Left hindlimb (tissue), 1 donor: ENCODE results near the gene GSDMA.
A peak's percentile ranks its signal among the peaks of the same experiment; 100 is the strongest.
"Not testable (repeated sequence)": the region's sequence is repeated elsewhere in the genome, so short reads cannot be mapped to it uniquely, and the experiment has no call there.

Experiments used
- DNase-seq: peaks from one replicate; pipeline ENCODE4 v3.0.0-alpha.2; 2018

Gene GSDMA

DNA sequence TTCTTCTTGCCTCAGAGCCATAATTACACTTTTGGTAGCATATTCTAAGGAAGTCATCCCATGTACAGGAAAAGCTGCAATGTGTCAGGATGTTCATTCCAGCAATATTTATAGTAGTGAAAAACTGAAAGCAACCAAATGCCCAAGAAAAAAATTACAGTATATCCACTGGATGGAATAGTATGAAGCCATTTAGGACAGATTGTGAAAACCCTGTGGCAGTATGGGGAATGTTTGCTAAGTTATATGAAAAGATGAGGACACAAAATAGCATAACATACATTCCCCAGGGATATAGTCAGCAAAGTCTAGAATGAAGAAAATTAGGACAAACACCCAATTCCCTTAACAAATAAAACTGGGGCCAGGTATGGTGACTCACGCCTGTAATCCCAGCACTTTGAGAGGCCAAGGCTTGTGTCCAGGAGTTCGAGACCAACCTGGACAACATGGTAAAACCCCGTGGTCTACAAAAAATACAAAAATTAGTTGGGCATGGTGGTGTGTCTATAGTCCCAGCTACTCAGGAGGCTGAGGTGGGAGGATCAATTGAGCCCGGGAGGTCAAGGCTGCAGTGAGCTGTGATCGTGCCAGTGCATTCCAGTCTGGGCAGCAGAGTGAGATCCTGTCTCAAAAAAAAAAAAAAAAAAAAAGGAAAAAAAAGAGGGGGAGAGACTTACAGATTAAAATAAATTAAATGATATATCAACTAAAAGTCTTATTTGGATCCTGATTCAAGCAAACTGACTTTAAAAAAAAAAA, 33.0 kb upstream of the GSDMA start:
- no peak for DNase-seq

DNA sequence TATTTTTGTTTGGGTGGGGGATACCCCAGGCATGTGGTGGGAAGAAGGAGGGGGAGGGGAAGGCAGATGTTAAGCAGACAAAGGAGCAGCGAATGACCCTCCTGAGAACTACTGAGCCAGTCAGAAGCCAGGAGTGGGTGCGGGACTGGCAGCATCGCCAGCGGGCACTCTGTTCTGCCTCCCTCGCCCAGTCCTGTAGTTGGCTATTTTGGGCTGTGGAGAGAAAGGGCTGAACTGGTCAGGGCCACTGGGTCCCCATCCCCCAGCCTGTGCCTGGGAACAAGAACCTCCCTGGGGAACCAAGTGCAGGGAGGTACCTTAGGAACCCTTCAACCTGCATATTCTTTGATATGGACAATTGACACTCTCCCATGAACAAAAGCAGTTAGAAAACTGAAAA, 28.9 kb upstream of the GSDMA start:
- no peak for DNase-seq

DNA sequence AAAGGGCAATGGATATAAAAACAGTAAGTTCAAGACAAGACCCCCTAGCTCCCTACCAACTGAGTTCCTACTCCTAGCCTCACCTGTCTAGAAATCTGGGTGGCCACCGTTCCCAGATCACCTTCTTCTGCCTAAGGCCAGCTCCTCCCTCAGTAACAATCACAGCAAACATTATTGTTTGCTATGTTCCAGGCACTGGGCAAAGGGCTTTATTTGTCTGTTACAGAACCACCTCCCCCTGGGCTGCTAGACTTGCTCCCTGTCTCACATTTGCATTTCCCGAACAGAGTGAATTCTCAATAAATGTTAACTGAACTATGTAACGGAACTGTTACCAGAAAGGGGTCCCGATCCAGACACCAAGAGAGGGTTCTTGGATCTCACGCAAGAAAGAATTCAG, 28.5 kb upstream of the GSDMA start:
- DNase-seq: no peak

DNA sequence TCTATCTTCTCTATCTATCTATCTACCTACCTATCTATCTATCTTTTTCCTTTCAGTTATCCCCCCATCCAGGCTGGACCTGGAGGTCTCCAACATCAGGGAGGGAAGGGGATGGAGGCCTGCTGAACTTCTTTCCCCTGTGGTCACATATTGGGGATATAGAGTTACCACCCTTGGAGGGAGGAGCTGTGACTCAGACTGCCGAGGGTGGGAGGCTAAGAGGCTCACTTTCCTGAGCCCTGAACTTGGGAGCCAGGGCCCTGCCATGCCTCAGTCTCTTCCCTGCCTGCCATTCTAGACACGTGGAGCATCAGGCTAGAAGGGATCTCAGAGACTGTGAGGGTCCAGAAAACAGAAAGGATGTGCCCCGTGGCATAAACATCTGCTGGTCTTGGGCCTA, 26.9 kb upstream of the GSDMA start:
- DNase-seq: no peak

DNA sequence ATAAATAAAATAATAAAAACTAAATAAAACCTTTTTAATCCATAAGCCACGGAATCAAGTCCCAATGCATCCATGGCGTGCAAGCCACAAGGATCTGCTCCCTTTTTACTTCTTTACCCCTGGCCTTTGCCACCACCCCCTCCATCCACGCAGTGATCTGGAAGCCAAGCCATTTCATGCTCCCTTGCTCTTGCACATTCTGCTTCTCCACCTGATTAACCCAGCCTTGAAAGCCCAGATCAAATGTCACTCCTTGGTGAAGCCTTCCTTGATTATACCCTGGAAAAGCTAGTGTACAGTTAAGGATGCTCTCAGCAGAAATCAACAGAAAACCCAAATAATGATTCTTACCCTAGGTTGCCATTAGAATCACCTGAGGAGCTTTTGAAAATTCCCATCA, 25.4 kb upstream of the GSDMA start:
- no peak for DNase-seq

DNA sequence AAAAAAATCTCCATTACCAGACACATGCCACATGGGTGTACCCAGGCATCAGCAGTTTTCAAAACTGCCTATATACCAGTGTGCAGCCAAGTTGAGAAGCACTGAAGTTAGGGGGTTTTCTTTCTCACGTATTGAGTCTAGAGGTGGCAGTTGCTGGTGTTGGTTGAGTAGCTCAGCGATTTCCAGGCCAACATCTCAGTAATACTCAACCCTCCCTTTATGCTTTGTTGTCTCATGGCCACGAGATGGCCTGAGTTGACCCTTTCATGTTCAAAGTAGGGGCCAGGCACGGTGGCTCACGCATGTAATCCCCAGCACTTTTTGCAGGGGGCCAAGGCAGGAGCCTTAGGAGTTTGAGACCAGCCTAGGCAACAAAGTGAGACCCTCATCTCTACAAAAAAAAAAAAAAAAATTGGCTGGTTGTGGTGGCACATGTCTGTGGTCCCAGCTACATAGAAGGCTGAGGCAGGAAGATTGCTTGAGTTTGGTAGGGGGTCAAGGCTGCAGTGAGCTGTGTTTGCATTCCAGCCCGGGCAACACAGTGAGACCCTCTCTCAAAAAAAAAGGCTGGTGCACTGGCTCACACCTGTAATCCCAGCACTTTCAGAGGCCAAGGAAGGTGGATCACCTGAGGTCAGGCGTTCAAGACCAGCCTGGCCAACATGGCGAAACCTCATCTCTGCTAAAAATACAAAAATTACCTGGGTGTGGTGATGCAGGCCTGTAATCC, 24.5 kb upstream of the GSDMA start:
- DNase-seq: no peak

DNA sequence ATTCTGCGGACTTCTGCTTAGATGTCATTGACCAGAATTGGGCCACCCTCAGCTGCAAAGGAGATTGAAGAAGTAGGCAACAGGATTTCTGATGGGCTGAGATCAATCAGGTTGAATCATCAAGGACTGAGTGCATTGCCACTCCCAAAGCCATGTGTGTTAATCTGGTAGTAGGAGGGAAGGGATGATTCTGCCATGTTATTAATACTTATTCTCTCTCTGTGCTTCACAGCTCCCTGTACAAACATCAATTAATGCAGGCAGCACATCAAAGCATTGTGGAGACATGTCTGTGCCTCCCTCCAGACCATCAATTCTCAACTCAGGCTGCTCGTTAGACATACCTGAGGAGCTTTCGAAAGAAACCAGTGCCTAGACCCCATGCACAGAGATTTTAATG, 23.7 kb upstream of the GSDMA start:
- no peak for DNase-seq

DNA sequence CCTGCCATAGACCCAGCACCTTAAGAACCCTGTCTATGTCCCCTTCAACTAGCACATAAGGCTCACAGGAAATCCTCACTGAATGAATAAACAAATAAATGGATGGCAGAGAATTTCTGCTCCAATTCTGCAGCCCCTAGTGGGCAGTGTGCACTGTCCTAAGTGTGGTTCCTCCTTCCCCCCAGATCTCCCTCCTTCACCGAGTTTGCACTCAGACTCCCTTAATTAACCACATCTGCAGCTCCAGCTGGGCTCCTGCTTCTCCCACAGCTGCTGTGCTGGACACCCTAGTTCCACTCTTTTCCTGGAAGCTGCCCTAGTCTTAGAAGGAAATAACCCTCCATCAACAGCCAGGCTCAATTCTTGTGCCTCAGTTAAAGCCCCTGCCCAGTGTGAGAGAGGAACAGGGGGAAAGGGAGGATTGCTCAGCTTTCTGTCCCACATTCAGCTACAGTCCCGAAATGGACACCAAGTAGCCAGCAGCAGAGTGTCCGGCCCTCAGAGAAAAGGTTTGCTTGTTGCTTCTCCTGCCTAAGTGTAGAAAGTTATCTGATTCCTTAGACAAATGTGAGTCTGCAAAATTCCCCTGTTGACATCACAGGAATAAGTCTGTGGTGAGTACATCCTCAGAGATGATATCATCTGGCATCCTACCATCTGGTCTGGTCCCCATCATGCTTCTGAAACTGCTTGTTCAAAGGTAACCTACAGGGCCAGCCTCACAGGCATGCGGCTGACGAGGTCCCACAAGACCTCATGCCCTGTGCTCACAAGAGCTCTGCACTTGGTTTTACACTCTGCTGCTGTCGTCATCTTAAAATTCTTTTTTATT, 23.0 kb upstream of the GSDMA start:
- peak; percentile 56 for DNase-seq

DNA sequence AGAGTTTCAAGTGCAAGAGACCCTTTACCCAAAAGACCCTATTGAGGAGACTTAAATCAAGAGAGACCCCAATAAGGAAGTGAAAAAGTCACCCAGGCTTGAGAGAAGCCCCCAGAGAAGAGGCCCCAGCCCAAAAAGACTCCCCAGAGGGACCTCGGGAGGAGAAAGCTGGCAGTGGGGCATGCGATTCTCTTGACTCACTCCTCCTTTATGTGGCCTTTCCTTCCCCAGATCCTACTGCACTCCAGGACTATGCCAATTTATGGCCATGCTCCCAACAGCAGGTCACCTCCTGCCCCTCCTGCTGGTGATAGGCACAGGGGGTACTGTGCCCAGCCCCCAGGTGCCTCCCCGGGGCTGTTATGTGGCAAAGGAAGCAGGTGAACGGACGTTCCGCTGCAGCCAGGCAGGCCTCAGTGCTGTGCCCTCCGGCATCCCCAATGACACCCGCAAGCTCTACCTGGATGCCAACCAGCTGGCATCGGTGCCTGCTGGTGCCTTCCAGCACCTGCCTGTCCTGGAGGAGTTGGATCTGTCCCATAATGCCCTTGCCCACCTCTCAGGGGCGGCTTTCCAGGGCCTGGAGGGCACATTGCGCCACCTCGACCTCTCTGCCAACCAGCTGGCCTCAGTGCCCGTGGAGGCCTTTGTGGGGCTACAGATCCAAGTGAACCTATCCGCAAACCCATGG, 19.0 kb upstream of the GSDMA start:
- DNase-seq: no peak

DNA sequence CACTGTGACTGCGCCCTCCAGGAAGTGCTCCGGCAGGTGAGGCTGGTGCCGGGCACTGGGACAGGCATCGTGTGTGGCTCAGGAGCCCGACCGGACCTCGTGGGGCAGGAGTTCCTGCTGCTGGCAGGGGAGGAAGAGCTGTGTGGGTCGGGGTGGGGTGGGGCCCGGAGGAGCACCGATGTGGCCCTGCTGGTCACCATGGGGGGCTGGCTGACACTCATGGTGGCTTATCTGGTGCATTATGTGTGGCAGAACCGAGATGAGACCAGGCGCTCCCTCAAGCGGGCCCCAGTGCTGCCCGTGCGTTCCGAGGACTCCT, 18.5 kb upstream of the GSDMA start:
- no peak for DNase-seq

DNA sequence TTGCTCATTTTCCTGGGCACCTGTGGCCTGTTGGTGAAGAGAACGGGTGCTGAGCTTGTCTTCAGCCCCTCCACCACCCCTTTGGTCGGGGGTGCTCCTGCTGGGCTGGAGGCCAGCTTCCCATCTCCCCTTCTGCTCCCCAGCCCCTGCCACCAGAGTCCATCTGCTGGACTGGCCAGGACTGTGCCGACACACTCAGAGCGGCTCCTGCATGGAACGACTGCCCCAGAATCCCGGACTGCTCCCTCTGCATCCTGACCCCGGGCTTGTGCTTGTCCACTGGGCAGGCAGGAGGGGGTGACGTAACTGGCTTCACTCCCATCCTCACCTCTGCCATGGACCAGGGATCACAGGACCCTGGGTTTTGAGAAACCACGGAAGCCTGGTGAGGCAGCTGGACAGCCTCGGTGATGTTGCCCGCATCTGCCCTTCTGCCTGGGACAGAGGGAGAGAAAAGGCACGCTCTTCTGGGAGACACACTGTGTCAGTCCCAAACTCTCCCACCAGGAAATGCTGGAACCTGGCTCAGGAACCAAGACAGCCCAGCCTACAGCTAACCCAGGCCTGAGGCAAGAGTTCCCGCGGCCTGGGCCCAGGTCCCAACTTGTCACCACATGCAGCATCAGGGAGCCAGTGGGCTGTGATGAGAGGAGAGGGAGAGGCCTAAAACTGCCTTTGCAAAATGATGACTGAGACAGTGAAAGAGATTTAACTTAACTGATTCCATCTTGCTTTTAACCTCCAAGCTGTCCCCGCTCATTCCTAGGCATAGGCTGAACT, 16.1 kb upstream of the GSDMA start:
- DNase-seq: no peak

DNA sequence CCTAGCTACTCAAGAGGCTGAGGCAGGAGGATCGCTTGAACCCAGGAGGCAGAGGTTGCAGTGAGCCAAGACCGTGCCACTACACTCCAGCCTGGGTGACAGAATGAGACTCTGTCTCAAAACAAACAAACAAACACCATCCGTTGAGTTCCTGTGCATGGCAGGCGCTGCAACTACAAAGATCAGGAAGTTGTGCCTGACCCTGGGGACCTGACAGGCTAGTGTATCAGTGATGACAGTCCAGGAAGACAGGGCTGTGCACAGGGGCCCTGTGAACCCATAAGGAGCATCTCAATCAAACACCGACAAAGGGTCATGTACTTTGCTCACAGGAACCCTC, 14.3 kb upstream of the GSDMA start:
- DNase-seq: not testable (repeated sequence)

DNA sequence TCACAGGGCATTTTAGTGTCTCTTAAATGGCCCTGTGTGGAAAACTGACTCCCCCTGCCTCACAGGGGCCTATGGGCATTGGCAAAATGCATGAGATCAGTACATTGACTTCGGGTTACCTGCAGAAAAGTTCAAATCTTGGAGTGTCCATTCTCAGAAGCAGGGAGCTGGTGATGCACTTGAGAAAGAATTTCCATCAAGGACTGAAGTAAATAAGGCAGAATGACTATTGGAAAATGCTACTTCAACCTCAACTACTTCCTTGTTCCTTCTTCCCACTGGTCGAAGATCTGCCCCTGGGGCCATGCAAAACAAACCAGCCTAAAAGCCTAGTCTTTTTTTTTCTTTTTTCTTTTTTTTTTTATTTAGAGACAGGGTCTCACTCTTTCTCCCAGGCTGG, 13.8 kb upstream of the GSDMA start:
- DNase-seq: no peak

DNA sequence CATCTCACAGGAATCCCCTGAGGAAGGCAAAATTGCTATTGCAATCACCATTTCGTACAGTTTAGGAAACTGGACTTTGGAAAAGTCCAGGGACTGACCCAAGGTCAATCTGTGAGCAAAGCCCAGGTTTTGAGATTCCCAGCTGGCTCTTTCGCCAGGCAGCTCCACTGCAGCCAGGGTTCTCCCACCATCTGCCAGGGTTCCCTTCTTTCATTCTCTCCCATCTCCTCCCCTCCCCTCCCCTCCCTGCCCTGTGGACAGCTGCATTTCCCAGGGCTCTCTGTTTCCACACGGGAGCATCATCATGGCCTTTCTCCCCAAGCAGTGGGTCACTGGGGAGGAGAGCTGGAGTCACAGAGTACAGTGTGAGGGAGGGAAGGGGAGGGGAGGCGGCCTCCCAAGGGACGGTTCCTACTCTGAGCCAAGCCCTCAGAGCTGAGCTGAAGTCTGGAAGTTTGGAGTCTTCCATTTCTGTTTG, 11.9 kb upstream of the GSDMA start:
- no peak for DNase-seq

DNA sequence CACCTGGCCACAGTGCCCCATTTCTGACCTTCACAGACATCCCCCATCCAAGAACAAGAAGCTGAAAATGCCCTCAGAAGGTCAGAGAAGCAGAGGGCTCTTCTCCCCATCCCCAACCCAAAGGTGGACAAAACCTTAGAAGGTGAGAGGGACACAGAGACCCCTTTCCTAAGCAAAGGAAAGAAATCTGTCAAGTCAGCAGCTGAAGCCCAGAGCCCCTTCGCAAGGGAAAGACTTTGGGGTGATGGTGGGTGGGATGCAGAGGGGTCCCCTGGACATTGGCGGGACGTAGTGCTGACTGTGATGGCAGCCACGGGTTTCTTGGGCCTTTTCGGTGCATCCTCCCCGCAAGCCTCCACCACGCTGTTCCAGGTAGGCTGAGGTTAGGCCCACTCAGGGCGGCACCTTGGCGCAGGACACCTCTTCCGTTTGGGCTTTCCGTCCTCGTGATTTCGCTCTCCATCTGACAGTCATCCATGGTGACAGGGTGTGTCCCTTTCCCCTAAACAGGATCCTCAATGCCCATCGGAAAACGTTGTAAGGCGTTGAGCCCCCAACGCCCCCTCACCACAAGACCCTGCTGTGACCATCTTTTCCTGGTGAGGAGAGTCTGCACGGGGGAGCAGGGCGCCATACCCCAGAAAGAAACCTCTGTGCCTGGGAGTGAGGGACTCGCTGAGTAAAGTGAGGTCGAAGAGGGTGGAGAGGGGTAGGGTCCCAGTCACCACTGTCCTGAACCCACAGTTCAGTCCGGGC, 10.7 kb upstream of the GSDMA start:
- DNase-seq: no peak

DNA sequence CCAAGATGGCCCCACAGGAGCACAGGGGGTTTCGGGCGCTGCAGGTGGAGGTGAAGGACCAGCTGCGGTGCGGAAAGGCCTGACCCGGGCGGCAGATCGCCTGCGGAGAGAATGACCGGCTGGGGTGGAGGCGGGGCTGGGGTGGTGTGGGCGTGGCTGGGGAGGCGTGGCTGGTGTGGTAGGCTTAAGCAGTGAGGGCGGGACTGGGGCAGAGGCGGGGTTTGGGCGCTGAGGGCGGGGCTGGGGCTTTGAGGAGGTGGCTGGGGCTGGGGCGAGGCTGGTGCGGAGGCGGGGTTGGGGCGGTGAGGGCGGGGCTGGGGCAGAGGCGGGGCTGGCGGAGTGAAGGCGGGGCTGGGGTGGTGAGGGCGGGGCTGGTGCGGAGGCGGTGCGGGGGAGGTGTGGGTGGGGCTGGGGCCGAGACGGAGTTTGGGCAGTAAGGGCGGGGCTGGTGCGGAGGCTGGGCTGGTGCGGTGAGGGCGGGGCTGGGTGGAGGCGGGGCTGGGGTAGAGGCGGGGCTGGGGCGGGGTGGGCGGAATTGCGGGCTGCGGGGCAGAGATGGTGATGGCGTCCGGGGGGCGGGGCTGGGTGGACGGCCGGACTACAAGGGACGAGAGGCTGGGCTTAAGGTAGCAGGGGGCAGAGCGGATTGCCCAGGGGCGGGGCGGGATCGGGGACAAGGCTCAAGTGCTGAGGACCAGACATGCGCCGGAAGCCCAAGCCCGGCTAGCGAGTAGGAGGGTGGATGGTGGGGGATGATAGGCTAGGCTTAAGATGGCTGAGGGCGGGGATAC, 9.9 kb upstream of the GSDMA start:
- peak; percentile 98 for DNase-seq

DNA sequence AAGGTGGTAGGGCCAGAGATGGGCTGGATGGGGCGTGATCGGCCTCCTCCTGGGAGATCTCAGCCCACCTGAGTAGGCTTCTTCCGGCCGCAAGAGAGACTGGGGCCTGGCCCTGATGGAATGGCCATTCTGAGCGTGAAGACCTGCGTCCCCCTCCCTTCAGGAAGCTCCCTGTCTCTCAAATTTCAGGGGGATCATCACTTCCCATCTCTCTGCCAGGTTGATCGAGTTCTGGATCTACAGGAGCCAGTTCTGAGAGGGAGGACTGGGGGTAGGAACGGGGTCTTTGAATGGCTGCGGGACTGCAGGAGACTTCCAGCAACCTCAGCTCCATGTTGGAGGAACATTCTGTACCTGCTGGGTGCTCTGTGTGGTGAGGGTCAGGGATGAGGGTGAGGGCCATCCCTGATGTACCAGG, 9.3 kb upstream of the GSDMA start:
- DNase-seq: no peak

DNA sequence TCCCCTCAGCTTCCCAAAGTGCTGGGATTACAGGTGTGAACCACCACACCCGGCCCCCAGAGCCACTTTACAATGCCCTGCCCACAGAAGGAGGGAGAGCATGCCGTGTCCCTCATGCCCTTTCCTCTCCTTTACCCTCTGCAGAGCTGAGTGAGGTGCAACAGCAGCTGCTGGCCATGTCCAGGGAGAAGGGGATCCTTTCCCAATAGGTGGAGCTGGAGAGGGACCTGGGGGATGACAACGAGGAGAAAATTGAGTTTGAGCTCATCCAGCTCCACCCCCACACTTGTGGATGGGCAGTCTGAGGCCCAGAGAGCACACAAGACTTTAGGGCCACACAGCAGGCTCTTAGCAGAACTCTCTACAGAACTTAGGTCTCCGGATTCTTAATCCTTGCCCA, 7.9 kb upstream of the GSDMA start:
- no peak for DNase-seq

DNA sequence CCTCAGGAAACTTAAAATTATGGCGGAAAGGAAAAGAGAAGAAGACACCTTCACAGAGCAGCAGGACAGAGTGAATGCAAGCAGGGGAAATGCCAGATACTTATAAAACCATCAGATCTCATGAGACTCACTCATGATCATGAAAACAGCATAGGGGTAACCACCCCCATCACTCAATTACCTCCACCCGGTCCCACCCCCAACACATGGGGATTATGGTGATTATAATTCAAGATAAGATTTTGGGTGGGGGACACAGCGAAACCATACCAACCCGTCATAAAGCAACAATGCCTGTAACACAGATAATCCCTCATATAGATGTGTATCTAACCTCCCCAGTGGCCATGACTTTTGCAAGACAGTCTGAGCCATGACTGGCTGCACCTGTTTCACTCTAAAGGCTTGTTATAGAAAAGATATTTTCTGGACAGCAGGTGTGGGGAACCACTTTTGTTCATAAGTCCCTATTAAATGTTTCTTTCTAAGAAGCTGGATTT, 7.0 kb upstream of the GSDMA start:
- no peak for DNase-seq

DNA sequence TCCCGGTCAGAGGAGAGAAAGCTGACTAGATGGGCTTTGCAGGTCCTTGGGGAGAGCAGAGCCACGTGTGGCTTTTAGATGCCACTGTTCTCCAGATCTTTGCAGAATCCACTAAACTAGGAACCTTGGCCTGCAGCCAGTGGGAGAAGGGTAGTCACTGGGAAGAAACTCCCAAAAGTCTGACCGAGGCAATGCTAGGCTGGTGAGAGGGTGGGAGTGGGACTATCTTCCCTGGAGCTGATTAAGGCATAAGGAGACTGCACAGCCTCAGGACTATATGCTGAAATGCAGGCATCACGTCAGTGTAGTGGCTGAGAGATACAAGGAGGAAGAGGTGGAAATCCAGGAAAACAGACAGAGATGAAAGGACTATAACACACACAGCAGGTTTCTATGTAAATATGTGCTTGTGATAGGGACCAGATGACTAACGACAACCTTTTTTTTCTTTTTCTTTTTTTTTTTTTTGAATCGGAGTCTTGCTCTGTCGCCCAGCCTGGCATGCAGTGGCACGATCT, 2.2 kb upstream of the GSDMA start:
- DNase-seq: no peak
